ENCODE measurements around the gene PLEKHG5. TPM values are rescaled to one million over a fixed set of nuclear protein-coding genes. Genes with fewer than 3 reads are reported as not detected.

The PLEKHG5 gene
- total and polyA plus RNA-seq, 2 experiments from 2014 or later: 9.6 to 34.8 TPM

DNA sequence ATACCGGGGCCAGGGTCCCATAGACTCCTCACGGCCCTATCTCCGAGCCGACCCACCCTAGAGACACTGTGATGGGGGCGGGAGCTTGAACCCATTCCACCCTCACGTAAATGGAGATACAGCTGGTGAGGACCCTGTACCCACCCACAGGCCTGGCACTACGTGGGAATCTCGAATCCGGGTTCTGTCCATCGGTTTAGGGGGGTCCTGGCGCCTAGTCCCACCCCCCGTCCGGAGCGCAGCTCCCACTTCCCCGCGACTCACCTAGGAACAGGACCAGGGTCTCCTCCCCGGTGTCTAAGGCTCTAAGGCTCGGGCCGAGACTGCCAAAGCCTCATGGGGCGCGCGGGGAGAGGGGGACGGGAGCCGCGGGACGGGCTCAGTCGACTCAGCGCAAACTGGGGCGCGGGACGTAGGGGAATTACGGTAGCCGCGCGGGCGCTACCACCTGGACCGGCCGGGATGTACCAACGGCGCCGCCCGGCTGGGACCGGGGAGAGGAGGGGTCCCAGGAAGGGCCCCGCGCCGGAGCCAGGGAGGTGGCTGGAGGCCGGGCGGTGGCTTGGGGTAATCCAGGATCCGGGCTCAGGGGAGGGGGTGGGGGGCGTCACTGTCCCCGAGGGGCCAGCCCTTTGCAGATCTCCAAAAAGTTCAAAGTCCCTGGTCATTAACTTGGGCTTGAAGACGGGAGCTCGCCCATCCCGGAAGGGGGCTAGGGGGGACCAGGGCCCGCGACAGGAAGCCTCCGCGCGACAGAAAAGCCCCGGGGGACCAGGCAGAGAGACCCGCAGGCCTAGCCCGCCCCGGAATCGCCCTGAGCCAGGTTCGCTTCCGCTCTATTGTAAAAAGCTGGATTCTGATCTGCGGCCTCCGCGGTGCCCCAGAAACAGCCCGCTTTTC, 1.0 kb downstream of the PLEKHG5 start:
- Histone ChIP-seq H3K27me3 (peaks cover 10% of the 10 kb centered on the region), H3K27ac (no peak overlapping the region), H3K4me1 (ENCODE audit: low read depth) (no peaks in the 10 kb centered on the region), H3K36me3 (no peaks in the 10 kb centered on the region), H3K9me3 (ENCODE audit: low read depth) (no peaks in the 10 kb centered on the region), H3K4me3 (peak overlapping the region; percentile 56)
- peak; percentile 84 to 86 for DNase-seq (ENCODE audit: low read depth in 1 of 2, low spot score in 1 of 2)
- TF ChIP-seq, protein P1, sequence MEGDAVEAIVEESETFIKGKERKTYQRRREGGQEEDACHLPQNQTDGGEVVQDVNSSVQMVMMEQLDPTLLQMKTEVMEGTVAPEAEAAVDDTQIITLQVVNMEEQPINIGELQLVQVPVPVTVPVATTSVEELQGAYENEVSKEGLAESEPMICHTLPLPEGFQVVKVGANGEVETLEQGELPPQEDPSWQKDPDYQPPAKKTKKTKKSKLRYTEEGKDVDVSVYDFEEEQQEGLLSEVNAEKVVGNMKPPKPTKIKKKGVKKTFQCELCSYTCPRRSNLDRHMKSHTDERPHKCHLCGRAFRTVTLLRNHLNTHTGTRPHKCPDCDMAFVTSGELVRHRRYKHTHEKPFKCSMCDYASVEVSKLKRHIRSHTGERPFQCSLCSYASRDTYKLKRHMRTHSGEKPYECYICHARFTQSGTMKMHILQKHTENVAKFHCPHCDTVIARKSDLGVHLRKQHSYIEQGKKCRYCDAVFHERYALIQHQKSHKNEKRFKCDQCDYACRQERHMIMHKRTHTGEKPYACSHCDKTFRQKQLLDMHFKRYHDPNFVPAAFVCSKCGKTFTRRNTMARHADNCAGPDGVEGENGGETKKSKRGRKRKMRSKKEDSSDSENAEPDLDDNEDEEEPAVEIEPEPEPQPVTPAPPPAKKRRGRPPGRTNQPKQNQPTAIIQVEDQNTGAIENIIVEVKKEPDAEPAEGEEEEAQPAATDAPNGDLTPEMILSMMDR (IDR thresholded peaks at IDR 0.05; ENCODE audit: low read depth, low read length): no peak

DNA sequence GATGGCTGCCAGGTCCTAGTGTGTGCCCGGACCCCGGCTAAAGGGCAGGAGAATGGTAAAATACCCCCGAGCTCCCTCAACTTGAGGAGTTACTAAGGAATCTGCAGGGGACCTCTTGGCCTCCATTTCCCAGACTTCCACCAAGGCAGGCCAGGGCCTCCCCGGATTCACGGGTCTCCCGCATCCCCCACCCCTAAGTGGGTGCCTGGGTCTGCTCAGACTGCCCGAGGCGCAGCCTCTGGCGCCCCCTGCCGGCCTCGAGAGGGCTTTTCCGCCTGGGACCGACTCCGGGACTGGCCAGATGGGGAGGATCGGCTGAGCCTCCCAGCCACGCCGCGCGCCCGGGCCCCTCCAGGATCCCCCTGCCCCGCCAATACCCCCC, 1.7 kb downstream of the PLEKHG5 start:
- peak; percentile 78 to 80 for DNase-seq (ENCODE audit: low read depth in 1 of 2, low spot score in 1 of 2)
- peaks cover 16% of the 10 kb centered on the region for H3K27me3 ChIP-seq
- H3K4me3 ChIP-seq: peak overlapping the region; percentile 56
- H3K9me3 ChIP-seq (ENCODE audit: low read depth): no peaks in the 10 kb centered on the region
- TF ChIP-seq, protein P1 (IDR thresholded peaks at IDR 0.05; ENCODE audit: low read depth, low read length): peak; percentile 90
- H3K4me1 ChIP-seq (ENCODE audit: low read depth): no peaks in the 10 kb centered on the region
- H3K27ac ChIP-seq: no peak overlapping the region
- no peaks in the 10 kb centered on the region for H3K36me3 ChIP-seq

DNA sequence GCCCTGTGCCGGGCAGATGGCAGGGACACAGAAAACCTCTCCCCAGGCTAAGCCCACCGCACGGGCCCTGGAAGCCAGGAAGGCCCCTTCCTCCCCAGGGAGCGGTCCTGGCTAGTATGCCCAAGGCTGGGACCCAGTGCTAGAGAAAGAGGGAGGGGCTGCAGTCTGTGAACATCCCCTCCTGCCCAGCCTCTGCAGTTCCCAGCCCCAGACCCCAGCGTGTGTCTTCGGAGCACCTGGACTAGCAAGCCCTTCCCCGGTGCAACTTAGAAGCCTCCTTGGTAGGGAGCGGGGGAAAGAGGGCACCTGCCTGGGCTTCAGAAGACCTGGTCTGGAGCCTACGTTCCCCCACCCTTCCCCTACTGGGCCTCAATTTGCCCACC, 2.1 kb downstream of the PLEKHG5 start:
- H3K36me3 ChIP-seq: no peaks in the 10 kb centered on the region
- H3K4me3 ChIP-seq: no peak overlapping the region
- TF ChIP-seq, protein P1 (IDR thresholded peaks at IDR 0.05; ENCODE audit: low read depth, low read length): no peak
- DNase-seq (ENCODE audit: low read depth in 1 of 2, low spot score in 1 of 2): no peak
- peaks cover 20% of the 10 kb centered on the region for H3K27me3 ChIP-seq
- H3K9me3 ChIP-seq (ENCODE audit: low read depth): no peaks in the 10 kb centered on the region
- H3K4me1 ChIP-seq (ENCODE audit: low read depth): no peaks in the 10 kb centered on the region
- no peak overlapping the region for H3K27ac ChIP-seq

DNA sequence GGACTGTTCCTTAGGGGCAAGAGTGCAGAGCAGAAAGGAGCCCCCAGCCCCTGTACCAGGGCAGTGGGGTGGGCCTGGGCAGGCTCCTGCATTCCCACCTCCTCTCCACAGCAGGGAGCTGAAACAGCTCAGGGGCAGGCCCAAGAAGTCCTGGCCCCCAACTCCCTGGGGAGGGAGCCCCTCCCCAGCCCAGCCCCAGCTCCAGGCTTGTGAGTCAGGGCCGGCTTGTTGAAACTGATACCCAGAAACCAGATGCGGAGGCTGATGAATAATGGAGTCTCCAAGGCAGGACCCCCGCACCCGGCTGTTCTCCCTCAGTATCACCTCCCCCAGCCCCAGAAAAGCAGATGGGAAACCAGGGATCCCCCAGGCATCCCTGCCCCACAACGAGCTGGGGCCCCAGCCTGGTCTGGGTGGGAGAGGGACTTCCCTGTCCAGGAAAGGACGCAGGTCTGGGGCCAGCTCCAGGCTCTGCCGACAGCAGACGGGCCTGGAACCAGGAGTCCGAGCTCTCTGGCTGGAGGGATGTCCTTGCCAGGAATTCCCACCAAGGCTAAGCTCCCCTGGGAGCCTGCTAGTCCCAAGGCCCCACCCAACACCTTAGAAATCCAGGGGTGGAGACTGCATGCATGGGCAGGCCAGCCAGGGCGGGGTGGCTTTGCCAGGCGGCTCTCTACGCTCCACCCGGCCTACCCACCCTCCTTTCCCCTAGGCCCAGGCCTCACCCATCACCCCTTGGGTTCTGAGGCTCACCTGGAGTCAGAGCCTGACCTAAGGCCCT, 2.7 kb downstream of the PLEKHG5 start:
- Histone ChIP-seq H3K9me3 (ENCODE audit: low read depth) (no peaks in the 10 kb centered on the region), H3K4me3 (no peak overlapping the region), H3K27me3 (peaks cover 26% of the 10 kb centered on the region), H3K27ac (no peak overlapping the region), H3K36me3 (no peaks in the 10 kb centered on the region), H3K4me1 (ENCODE audit: low read depth) (no peaks in the 10 kb centered on the region)
- DNase-seq (ENCODE audit: low read depth in 1 of 2, low spot score in 1 of 2): no peak
- TF ChIP-seq, protein P1 (IDR thresholded peaks at IDR 0.05; ENCODE audit: low read depth, low read length): no peak

DNA sequence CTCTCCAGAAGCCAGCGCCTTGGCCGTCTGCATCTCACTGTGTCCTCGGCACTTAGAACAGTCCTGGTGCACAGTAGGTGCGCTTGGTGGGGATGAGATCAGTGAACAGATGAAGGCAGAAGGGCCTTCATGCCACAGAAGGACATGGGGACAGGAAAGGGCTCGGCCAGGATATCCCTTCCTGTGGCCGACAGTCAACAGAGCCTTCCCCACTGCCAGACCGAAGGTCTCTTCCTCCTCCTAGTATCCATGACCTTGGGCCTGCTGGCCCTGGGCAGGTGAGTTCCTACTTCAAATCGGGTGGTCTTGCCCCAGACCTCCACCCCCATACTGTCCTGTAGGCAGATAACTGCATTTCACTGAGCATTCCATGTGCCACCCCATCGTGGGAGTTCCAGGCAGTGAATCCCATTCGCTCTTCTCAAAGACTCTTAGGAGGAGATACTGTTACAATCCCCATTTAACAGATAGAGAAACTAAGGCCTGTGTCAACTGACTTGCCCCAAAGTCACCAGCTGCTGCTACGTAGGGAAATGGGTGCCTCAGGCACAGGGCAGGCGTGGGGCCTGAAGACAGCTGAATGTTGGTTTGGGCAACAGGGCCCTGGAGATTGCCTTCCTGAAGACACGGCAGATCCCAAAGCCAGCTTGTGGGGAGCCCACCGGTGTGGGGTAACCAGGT, 3.5 kb downstream of the PLEKHG5 start:
- H3K9me3 ChIP-seq (ENCODE audit: low read depth): no peaks in the 10 kb centered on the region
- H3K27me3 ChIP-seq: peaks cover 30% of the 10 kb centered on the region

More for the DNA sequence above, 3.5 kb downstream of the PLEKHG5 start:
- no peak for DNase-seq (ENCODE audit: low read depth in 1 of 2, low spot score in 1 of 2)
- Histone ChIP-seq H3K4me3 (no peak overlapping the region), H3K27ac (no peak overlapping the region), H3K4me1 (ENCODE audit: low read depth) (no peaks in the 10 kb centered on the region), H3K36me3 (no peaks in the 10 kb centered on the region)
- TF ChIP-seq, protein P1 (IDR thresholded peaks at IDR 0.05; ENCODE audit: low read depth, low read length): no peak

Data from cardiac muscle cell (in vitro differentiated cells and primary cell).